Neural cell (in vitro differentiated cells): ENCODE data around the gene IP6K1. TPM values are rescaled to one million over a fixed set of nuclear protein-coding genes. Genes with fewer than 3 reads are reported as not detected.
"Not testable (repeated sequence)": the region's sequence is repeated elsewhere in the genome, so short reads cannot be mapped to it uniquely, and the experiment has no call there.

Experiments
- H2AFZ ChIP-seq: fragments of 200-600, 300-800 bp; sonication (generic), shearing (Covaris generic); 2 replicates; pipeline ENCODE4 v1.6.0; 2014; ENCODE audit warnings: low read depth, mild to moderate bottlenecking, antibody characterized with exemption, low read length, moderate library complexity
- H3F3A ChIP-seq: fragments of 200-600 bp; shearing (Covaris generic); 2 replicates; pipeline ENCODE4 v1.6.1; 2016; ENCODE audit warnings: mild to moderate bottlenecking, moderate library complexity, mixed read lengths, antibody characterized with exemption, low read length; ENCODE audit not compliant: insufficient read depth, poor library complexity, severe bottlenecking
- H3K27ac ChIP-seq: fragments of 200-600, 300-800 bp; sonication (generic), shearing (Covaris generic); 2 replicates; pipeline ENCODE4 v1.5.1; 2014; ENCODE audit warnings: mild to moderate bottlenecking, low read length, moderate library complexity
- H3K27me3 ChIP-seq: fragments of 300-800, 200-600 bp; sonication (generic), shearing (Covaris generic); 2 replicates; pipeline ENCODE4 v1.6.0; 2014; ENCODE audit warnings: mild to moderate bottlenecking, low read depth, low read length, moderate library complexity; ENCODE audit not compliant: insufficient read depth
- H3K36me3 ChIP-seq: fragments of 300-800, 200-600 bp; sonication (generic), shearing (Covaris generic); 2 replicates; pipeline ENCODE4 v1.5.1; 2014; ENCODE audit warnings: mild to moderate bottlenecking, antibody characterized with exemption, low read length, moderate library complexity; ENCODE audit not compliant: insufficient read depth
- H3K4me2 ChIP-seq: fragments of 300-800, 200-600 bp; sonication (generic), shearing (Covaris generic); 2 replicates; pipeline ENCODE4 v1.6.0; 2014; ENCODE audit warnings: mild to moderate bottlenecking, low read length
- H3K4me3 ChIP-seq: fragments of 300-800, 200-600 bp; sonication (generic), shearing (Covaris generic); 2 replicates; pipeline ENCODE4 v1.5.1; 2014; ENCODE audit warnings: mild to moderate bottlenecking, low read length, moderate library complexity
- H3K79me2 ChIP-seq: fragments of 200-600 bp; shearing (Covaris generic); replicated peaks from 2 replicates; pipeline ENCODE4 v1.6.0; 2014; ENCODE audit warnings: mild to moderate bottlenecking, low read length, moderate library complexity; ENCODE audit not compliant: insufficient read depth
- H3K9ac ChIP-seq: fragments of 300-800, 200-600 bp; sonication (generic), shearing (Covaris generic); 2 replicates; pipeline ENCODE4 v1.6.1; 2016; ENCODE audit warnings: mild to moderate bottlenecking, low read length, mixed read lengths
- H3K9me2 ChIP-seq: fragments of 200-600 bp; shearing (Covaris generic); 2 replicates; pipeline ENCODE4 v1.6.1; 2016; ENCODE audit warnings: mild to moderate bottlenecking, low read length, mixed read lengths; ENCODE audit not compliant: insufficient read depth
- H3K9me3 ChIP-seq: fragments of 200-600, 300-800 bp; sonication (generic), shearing (Covaris generic); 2 replicates; pipeline ENCODE4 v1.6.1; 2016; ENCODE audit warnings: mild to moderate bottlenecking, mixed run types, low read length, moderate library complexity, mixed read lengths
- H4K20me1 ChIP-seq: fragments of 200-600 bp; shearing (Covaris generic); 2 replicates; pipeline ENCODE4 v1.6.1; 2016; ENCODE audit warnings: mild to moderate bottlenecking, mixed run types; ENCODE audit not compliant: insufficient read depth
- CTCF ChIP-seq: fragments of 450-650 bp; IDR thresholded peaks from 2 replicates; pipeline ENCODE4 v1.5.1; 2014; ENCODE audit warnings: antibody characterized with exemption, mild to moderate bottlenecking, moderate library complexity; ENCODE audit not compliant: poor library complexity, severe bottlenecking
- EP300 ChIP-seq: fragments of 450-650 bp; conservative IDR thresholded peaks from 2 replicates; pipeline ENCODE4 v1.6.1; 2014; ENCODE audit warnings: antibody characterized with exemption, mild to moderate bottlenecking, moderate library complexity; ENCODE audit not compliant: poor library complexity, severe bottlenecking
- EZH2 ChIP-seq: fragments of 200-600, 300-800 bp; shearing (Covaris generic), sonication (generic); IDR thresholded peaks from 2 replicates; pipeline ENCODE4 v1.6.1; 2014; ENCODE audit warnings: antibody characterized with exemption, low read length, borderline replicate concordance, mild to moderate bottlenecking; ENCODE audit not compliant: insufficient read depth, poor library complexity, severe bottlenecking
- POLR2AphosphoS5 ChIP-seq: IDR thresholded peaks from 2 replicates; pipeline ENCODE4 v1.6.1; 2012
- REST ChIP-seq: IDR thresholded peaks from 2 replicates; pipeline ENCODE4 v1.6.1; 2012; ENCODE audit warnings: borderline replicate concordance
- SMC3 ChIP-seq: fragments of 450-650 bp; conservative IDR thresholded peaks from 2 replicates; pipeline ENCODE4 v1.6.1; 2014; ENCODE audit warnings: antibody characterized with exemption, mild to moderate bottlenecking, moderate library complexity; ENCODE audit not compliant: poor library complexity
- TAF1 ChIP-seq: IDR thresholded peaks from 2 replicates; pipeline ENCODE4 v1.6.1; 2012; ENCODE audit warnings: low read depth
- polyA plus RNA-seq: library from polyadenylated mRNA; depleted of rRNA; stranded (reverse); fragments of >200 nt; gene quantifications from 2 replicates; pipeline ENCODE4 v1.2.3, GENCODE V29; 2014

Gene IP6K1
- polyA plus RNA-seq, 1 donor from 2014 or later = 52.7 TPM

DNA sequence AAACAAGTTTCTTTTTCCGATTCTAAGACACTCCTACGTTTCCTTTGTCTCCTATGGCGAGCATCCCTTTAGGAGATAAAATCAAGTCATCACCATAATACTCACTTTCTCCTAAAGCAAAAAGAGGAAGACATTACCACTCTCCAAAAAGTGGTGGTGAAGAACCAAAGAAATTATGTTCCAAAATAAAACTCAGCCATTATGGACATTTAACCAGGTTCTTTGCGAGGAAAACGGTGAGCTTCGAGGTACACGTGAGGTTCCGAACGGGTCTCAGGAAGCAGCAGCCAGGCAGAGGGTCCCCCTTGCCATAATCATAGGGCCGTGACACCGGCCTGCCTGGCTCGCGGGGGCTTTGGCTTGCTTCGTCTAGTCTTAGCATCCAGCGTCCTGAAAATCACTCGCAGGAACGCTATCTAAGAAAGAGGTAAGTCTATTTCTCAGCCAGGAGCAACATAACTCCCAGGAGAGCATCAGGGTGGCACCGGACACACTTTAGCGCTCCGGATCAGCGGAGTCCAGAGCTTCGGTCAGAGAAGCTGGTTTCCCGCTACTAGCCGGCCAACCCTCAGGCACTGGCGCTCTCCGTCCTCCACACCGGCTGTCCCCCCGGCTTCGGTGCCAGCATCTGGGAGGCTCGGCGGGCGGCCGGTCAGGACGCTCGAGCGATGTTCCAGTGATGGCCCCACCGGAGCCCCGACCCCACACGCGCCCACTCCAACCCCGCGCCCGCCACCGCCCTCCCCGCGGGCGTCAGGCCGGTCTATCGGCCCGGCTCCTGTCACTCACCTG, 581 bp downstream of the IP6K1 start:
- Histone ChIP-seq H3K9me2 (no peaks in the 10 kb centered on the region), H3K36me3 (no peaks in the 10 kb centered on the region), H3K9ac (peak overlapping the region; percentile 98), H3K4me3 (peak overlapping the region; percentile 79), H3K27me3 (no peaks in the 10 kb centered on the region), H3F3A (no peaks in the 10 kb centered on the region), H4K20me1 (peaks cover 4% of the 10 kb centered on the region), H3K4me2 (peak overlapping the region; percentile 94), H3K9me3 (no peaks in the 10 kb centered on the region), H3K27ac (peak overlapping the region; percentile 92), H3K79me2 (peaks cover 48% of the 10 kb centered on the region), H2AFZ (peak overlapping the region; percentile 73)
- peak; percentile 34 for TF ChIP-seq REST
- no peak for TF ChIP-seq EZH2
- no peak for TF ChIP-seq SMC3
- TF ChIP-seq CTCF = no peak
- no peak for TF ChIP-seq TAF1
- TF ChIP-seq EP300 = no peak
- TF ChIP-seq POLR2AphosphoS5 = no peak

DNA sequence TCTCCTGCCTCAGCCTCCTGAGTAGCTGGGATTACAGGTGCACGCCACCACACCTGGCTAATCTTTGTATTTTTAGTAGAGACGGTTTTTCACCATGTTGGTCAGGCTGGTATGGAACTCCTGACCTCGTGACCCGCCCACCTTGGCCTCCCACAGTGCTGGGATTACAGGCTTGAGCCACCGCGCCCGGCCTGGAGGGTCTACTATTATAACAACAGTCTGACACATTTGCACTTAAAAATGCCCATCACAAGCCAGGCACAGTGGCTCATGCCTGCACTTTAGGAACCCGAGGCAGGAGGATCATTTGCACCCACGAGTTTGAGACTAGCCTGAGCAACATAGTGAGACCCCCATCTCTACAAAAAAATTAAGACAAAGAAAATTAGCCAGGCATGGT, 4.1 kb downstream of the IP6K1 start:
- H4K20me1 ChIP-seq, H3K9me3 ChIP-seq, H3K27me3 ChIP-seq, H3K4me3 ChIP-seq, H3K9ac ChIP-seq, H3K9me2 ChIP-seq, H3K36me3 ChIP-seq, H3K27ac ChIP-seq, H3K4me2 ChIP-seq, H2AFZ ChIP-seq, H3F3A ChIP-seq: not testable (repeated sequence)
- H3K79me2 ChIP-seq = peaks cover 79% of the 10 kb centered on the region
